Esophagus muscularis mucosa (tissue), 4 donors: ENCODE data around the gene SDK1. TPM values are rescaled to one million over a fixed set of nuclear protein-coding genes. Genes with fewer than 3 reads are reported as not detected.
A peak's percentile ranks its signal among the peaks of the same experiment; 100 is the strongest.

Source experiments
- DNase-seq: peaks from one replicate; pipeline ENCODE4 v3.0.0-alpha.2; 2017; ENCODE audit errors: extremely low spot score
- H3K27ac ChIP-seq, 4 donors: fragments of 200-600 bp; sonication (generic); replicated peaks in 1 of 4; 1 replicate in 3 of 4; 2 replicates in 1 of 4; pipeline ENCODE4 v1.5.1; 2016 to 2019; ENCODE audit warnings: mild to moderate bottlenecking in 1 of 4
- H3K27me3 ChIP-seq, 4 donors: fragments of 200-600 bp; sonication (generic); one replicate each; pipeline versions ENCODE4 v1.5.1 to v1.6.0; 2016 to 2019
- H3K36me3 ChIP-seq, 4 donors: fragments of 200-600 bp; sonication (generic); one replicate each; pipeline ENCODE4 v1.5.1; 2016 to 2019
- H3K4me1 ChIP-seq, 4 donors: fragments of 200-600 bp; sonication (generic); one replicate each; pipeline ENCODE4 v1.5.1; 2016 to 2019
- H3K4me3 ChIP-seq, 4 donors: fragments of 200-600 bp; sonication (generic); 1 replicate in 2 of 4; 2 replicates in 2 of 4; pipeline ENCODE4 v1.5.1; 2016 to 2019; ENCODE audit warnings: mild to moderate bottlenecking in 4 of 4, moderate library complexity in 1 of 4
- H3K9me3 ChIP-seq, 4 donors: fragments of 200-600 bp; sonication (generic); 1 replicate in 3 of 4; 2 replicates in 1 of 4; pipeline ENCODE4 v1.5.1; 2016 to 2019
- EP300 ChIP-seq: sonication (generic); formaldehyde crosslinking; IDR thresholded peaks from one replicate; pipeline ENCODE4 v1.6.1; 2017; ENCODE audit warnings: antibody characterized with exemption
- POLR2A ChIP-seq: fragments of 450-650 bp; IDR thresholded peaks from one replicate; pipeline ENCODE4 v1.6.1; 2017; ENCODE audit warnings: antibody characterized with exemption, moderate library complexity, mild to moderate bottlenecking, low read depth
- POLR2AphosphoS5 ChIP-seq, 2 donors: sonication (generic); formaldehyde crosslinking; IDR thresholded peaks; one replicate each; pipeline ENCODE4 v1.6.1; 2017; ENCODE audit warnings: antibody characterized with exemption in 2 of 2
- WGBS: methylation state at CpG from one replicate; pipeline ENCODE4 v1.1.5; 2018; 5-methylcytosine and 5-hydroxymethylcytosine counted together
- intact Hi-C: fragments of 100-400 bp; cut with DNase I; formaldehyde crosslinking; loops from one replicate; pipeline ENCODE4 v1.15.1; 2023
- total RNA-seq, 4 donors: library from RNA; depleted of rRNA; stranded (reverse); fragments of >200 nt; gene quantifications; one replicate each; pipeline versions ENCODE4 v1.1.0 to v1.2.1, GENCODE V29; 2016
- TF ChIP-seq, protein P1 (sequence below), 3 experiments: fragments of 200-600 bp in 2 of 3; fragments of 450-650 bp in 1 of 3; sonication (generic) in 2 of 3; IDR thresholded peaks; one replicate each; pipeline ENCODE4 v1.5.1; 2017 to 2019; ENCODE audit warnings: antibody characterized with exemption in 3 of 3, mild to moderate bottlenecking in 2 of 3, moderate library complexity in 1 of 3

Gene SDK1
- total RNA-seq, 4 donors from 2014 or later: 7.8 to 18.6 (median 12.0) TPM

DNA sequence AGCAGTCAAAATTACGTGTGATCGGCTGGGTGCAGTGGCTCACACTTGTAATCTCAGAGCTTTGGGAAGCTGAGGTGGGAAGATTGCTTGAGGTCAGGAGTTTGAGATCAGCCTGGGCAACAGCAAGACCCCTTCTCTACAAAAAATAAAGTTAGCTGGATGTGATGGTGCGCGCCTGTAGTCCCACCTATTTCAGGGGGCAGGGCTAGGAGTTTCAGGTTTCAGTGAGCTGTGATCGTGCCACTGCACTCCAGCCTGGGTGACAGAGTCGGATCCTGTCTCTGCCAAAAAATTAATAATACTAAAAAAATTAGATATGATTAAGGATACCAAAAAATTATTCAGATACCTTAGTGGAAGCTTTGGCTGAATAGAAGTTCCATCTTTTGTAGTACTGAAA is 136.4 kb downstream of the SDK1 start:
- Histone ChIP-seq H3K27me3 (no peaks in the 10 kb centered on the region), H3K4me3 (no peak overlapping the region), H3K4me1 (peaks cover 0 to 6% (median 0%) of the 10 kb centered on the region in 4 donors), H3K27ac (no peak overlapping the region), H3K36me3 (no peaks in the 10 kb centered on the region), H3K9me3 (no peaks in the 10 kb centered on the region)
- TF ChIP-seq POLR2AphosphoS5 (IDR thresholded peaks at IDR 0.05): no peak
- TF ChIP-seq EP300: no peak
- TF ChIP-seq, protein P1, sequence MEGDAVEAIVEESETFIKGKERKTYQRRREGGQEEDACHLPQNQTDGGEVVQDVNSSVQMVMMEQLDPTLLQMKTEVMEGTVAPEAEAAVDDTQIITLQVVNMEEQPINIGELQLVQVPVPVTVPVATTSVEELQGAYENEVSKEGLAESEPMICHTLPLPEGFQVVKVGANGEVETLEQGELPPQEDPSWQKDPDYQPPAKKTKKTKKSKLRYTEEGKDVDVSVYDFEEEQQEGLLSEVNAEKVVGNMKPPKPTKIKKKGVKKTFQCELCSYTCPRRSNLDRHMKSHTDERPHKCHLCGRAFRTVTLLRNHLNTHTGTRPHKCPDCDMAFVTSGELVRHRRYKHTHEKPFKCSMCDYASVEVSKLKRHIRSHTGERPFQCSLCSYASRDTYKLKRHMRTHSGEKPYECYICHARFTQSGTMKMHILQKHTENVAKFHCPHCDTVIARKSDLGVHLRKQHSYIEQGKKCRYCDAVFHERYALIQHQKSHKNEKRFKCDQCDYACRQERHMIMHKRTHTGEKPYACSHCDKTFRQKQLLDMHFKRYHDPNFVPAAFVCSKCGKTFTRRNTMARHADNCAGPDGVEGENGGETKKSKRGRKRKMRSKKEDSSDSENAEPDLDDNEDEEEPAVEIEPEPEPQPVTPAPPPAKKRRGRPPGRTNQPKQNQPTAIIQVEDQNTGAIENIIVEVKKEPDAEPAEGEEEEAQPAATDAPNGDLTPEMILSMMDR (IDR thresholded peaks at IDR 0.05): no peak
- TF ChIP-seq POLR2A: no peak
- WGBS: 91% methylated on average over 6 of the region's 6 CpGs
- intact Hi-C loops: no loop called here
- DNase-seq: no peak

DNA sequence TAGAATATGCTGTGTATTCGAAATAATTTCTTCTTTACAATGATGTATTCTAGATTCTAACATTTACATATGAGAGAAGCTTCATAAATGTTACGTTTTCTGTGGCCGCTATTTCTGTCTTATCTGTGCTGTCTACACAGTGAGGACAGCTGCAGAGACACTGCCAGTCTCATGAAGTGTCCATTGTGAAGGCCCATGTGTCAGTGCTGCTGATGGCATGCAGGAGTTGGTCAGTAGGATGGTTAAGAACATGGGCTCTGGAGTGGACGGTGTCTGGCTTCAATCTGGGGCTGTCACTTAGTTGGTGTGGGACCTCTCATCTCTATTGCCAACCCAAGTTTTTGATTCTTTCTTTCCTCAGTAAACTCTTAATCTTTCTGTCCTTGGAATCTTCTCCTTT is 137.3 kb downstream of the SDK1 start:
- Histone ChIP-seq H3K27me3 (no peaks in the 10 kb centered on the region), H3K36me3 (no peaks in the 10 kb centered on the region), H3K4me3 (no peak overlapping the region), H3K9me3 (no peaks in the 10 kb centered on the region), H3K27ac (no peak overlapping the region), H3K4me1 (peaks cover 0 to 6% (median 0%) of the 10 kb centered on the region in 4 donors)
- no peak for DNase-seq
- TF ChIP-seq POLR2A: no peak
- 89% methylated on average over 4 of the region's 4 CpGs for WGBS
- intact Hi-C loops: no loop called here

DNA sequence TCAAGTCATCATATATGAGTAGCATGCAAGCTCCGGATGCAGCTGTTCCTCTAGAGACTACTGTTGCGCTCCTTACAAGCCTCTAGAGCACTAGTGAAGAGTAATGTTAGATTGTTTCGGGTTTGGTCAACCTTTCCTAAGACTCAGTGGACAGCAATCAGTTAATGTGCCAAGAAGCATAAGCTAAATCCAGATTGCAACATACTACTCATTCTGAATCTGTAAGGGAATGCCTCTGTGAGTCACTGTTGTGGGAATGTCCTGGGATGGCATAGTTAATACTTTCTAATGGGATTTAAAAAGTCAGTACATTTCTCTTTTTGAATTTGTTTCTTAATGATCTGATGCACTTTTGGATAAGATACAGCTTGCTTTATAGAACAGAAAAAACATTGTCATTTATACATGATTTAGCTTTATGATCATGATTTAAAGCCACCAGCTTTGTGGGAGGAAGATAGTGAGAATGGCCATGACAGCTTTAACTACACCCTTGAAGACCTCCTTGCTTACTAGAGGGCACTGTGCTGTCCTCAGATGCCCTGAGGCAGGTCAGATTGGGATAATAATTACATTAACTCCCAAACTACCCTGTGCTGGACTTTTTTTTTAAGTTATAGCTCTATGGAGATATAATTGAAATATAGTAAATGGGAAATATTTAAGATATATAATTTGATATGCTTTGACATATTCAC is 138.4 kb downstream of the SDK1 start:
- Histone ChIP-seq H3K9me3 (peaks cover 0 to under 1% (median 0%) of the 10 kb centered on the region in 4 donors), H3K27me3 (no peaks in the 10 kb centered on the region), H3K4me1 (peaks cover 0 to 6% (median 0%) of the 10 kb centered on the region in 4 donors), H3K4me3 (no peak overlapping the region), H3K27ac (no peak overlapping the region), H3K36me3 (no peaks in the 10 kb centered on the region)
- no peak for DNase-seq
- 71% methylated on average over 3 of the region's 3 CpGs for WGBS
- intact Hi-C loops: no loop called here
- no peak for TF ChIP-seq POLR2A
- TF ChIP-seq POLR2AphosphoS5 (IDR thresholded peaks at IDR 0.05): peak in 1 of 2 donors; percentile 38

DNA sequence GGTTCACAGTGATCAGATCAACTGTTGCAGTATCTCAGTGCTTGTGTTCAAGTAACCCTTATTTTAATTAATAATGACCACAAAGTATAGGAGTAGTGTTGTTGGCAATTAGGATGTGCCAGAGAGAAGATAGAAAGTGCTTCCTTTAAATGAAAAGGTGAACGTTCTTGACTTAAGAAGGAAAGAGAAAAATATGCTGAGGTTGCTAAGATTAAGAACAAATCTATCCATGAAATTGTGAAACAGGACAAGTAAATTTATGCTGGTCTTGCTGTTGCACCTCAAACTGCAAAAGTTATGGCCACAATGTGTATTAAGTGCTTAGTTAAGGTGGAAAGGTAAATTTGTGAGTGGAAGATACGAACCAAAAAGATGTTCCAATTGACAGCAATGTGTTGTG is 139.5 kb downstream of the SDK1 start:
- H3K4me1 ChIP-seq: peaks cover 0 to 6% (median 0%) of the 10 kb centered on the region in 4 donors
- WGBS: 86% methylated on average over 2 of the region's 2 CpGs

DNA sequence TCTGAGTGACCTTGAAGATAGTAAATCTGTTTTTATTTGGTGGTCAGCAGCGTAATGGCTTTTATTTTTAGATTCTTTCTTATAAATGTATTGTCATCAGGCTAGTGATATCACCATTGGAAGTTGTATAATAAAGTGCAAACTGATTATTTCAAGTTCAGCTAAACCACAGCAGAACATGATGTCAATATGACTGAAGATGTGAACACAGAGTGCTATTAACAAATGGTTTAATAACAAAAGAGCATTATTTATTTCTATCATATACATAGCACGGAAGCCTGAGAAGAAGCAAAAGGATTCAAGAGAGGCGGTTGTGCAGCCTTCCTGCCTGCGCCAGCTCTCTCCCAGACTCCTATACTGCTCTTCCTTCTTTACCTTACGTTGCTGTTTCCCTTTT is 142.7 kb downstream of the SDK1 start:
- 85% methylated on average over 5 of the region's 5 CpGs for WGBS

More for the DNA sequence above, 139.5 kb downstream of the SDK1 start:
- no peak for DNase-seq
- no peaks in the 10 kb centered on the region for H3K36me3 ChIP-seq
- no peak overlapping the region for H3K4me3 ChIP-seq
- TF ChIP-seq EP300 (no peak), POLR2AphosphoS5 (IDR thresholded peaks at IDR 0.05) (no peak), POLR2A (no peak)
- TF ChIP-seq, protein P1 (IDR thresholded peaks at IDR 0.05): no peak
- no peaks in the 10 kb centered on the region for H3K27me3 ChIP-seq
- H3K27ac ChIP-seq: no peak overlapping the region
- intact Hi-C loops: no loop called here
- peaks cover 0 to 10% (median 3%) of the 10 kb centered on the region in 4 donors for H3K9me3 ChIP-seq

More for the DNA sequence above, 142.7 kb downstream of the SDK1 start:
- no peaks in the 10 kb centered on the region for H3K36me3 ChIP-seq
- H3K27ac ChIP-seq: no peak overlapping the region
- H3K4me1 ChIP-seq: peaks cover 0 to 6% (median 0%) of the 10 kb centered on the region in 4 donors
- no peaks in the 10 kb centered on the region for H3K27me3 ChIP-seq
- H3K9me3 ChIP-seq: peaks cover 0 to 17% (median 13%) of the 10 kb centered on the region in 4 donors
- TF ChIP-seq EP300 (no peak), POLR2AphosphoS5 (IDR thresholded peaks at IDR 0.05) (no peak), POLR2A (no peak)
- TF ChIP-seq, protein P1 (IDR thresholded peaks at IDR 0.05): no peak
- intact Hi-C loops: no loop called here
- DNase-seq: no peak
- H3K4me3 ChIP-seq: no peak overlapping the region
